CD4-positive, alpha-beta T cell treated with Interleukin-6 for 4 hours (primary cell): Measurements from ENCODE around the gene VWDE.

Experiments
- DNase-seq: peaks from one replicate; pipeline ENCODE4 v3.0.0-alpha.2; 2020; ENCODE audit warnings: mixed read lengths

Gene VWDE

DNA sequence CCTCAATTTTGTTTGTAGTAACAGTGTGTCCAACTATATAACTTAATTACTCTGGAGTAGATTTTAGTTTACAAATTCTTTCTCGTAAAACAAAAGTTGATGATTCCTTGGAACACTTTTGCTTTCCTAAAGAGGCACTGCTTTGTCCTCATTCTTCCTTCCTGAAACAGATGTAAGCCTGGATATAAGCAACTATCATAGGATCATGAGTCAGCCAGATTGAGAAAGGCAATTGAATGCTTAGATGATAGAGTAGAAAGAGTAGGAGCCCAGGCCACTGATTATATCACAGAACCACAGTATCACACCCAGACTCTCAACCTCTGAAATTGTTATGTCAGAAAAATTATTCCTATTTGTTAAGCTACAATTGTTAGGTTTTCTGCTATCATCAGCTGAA is 122.6 kb downstream of the VWDE start:
- no peak for DNase-seq
